ENCODE results near the gene ARAP3. TPM values are rescaled to one million over a fixed set of nuclear protein-coding genes. Genes with fewer than 3 reads are reported as not detected.
A peak's percentile ranks its signal among the peaks of the same experiment; 100 is the strongest.

ARAP3 gene
- total and polyA plus RNA-seq, 2 experiments from 2014 or later = 18.4 to 33.2 TPM

DNA sequence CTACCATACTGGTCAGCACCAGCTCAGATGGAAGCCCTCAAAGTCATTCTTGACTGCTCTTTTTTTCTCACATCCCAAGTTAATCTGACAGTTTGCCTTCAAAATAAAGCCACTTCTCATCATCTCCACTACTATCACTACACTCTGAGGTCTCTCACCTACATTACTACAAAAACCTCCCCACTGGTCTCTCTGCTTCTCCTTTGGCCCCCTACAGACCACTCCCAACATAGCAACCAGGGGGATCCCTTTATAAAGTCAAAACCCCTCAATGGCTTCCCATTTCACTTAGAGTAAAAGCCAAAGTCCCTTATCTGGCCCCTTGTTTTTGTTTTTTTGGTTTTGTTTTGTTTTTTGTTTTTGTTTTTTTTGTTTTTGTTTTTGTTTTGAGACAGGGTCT, 4.6 kb downstream of the ARAP3 start:
- H3K36me3 Mint-ChIP-seq (ENCODE audit: low read depth) = peaks cover 41% of the 10 kb centered on the region
- no peak overlapping the region for H3K4me2 ChIP-seq
- no peak overlapping the region; the same call in 1 of the 2 replicates for H3K27ac Mint-ChIP-seq
- H3K4me3 Mint-ChIP-seq = no peak overlapping the region; the same call in 2 of the 3 replicates
- no peaks in the 10 kb centered on the region for H3K27me3 ChIP-seq (ENCODE audit: insufficient read depth)
- no peak overlapping the region for H3K27ac ChIP-seq (ENCODE audit: low read depth)
- no peak overlapping the region for H3K4me3 ChIP-seq
- peaks cover 30% of the 10 kb centered on the region for H3F3A ChIP-seq (replicated peaks; ENCODE audit: low read depth)
- TF ChIP-seq NANOG (IDR thresholded peaks at IDR 0.05; ENCODE audit: borderline replicate concordance) = no peak
- TF ChIP-seq, protein P1, sequence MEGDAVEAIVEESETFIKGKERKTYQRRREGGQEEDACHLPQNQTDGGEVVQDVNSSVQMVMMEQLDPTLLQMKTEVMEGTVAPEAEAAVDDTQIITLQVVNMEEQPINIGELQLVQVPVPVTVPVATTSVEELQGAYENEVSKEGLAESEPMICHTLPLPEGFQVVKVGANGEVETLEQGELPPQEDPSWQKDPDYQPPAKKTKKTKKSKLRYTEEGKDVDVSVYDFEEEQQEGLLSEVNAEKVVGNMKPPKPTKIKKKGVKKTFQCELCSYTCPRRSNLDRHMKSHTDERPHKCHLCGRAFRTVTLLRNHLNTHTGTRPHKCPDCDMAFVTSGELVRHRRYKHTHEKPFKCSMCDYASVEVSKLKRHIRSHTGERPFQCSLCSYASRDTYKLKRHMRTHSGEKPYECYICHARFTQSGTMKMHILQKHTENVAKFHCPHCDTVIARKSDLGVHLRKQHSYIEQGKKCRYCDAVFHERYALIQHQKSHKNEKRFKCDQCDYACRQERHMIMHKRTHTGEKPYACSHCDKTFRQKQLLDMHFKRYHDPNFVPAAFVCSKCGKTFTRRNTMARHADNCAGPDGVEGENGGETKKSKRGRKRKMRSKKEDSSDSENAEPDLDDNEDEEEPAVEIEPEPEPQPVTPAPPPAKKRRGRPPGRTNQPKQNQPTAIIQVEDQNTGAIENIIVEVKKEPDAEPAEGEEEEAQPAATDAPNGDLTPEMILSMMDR (conservative IDR thresholded peaks at IDR 0.05; ENCODE audit: low read depth in 2 of 2) = peak; percentile 52 to 86
- peaks cover 13% of the 10 kb centered on the region for H3K27me3 Mint-ChIP-seq (ENCODE audit: insufficient read depth, low read depth, poor library complexity)
- peaks cover 46% of the 10 kb centered on the region for H3K4me1 ChIP-seq (ENCODE audit: insufficient read depth)
- H4K20me1 ChIP-seq (replicated peaks; ENCODE audit: insufficient read depth) = no peaks in the 10 kb centered on the region; the same call in 1 of the 2 replicates
- H3K36me3 ChIP-seq (ENCODE audit: insufficient read depth) = no peaks in the 10 kb centered on the region
- ATAC-seq = no peak
- peaks cover 48% of the 10 kb centered on the region for H3K4me1 Mint-ChIP-seq
- DNase-seq (ENCODE audit: low spot score) = peak; percentile 92
- H3K9me3 Mint-ChIP-seq = no peaks in the 10 kb centered on the region; the same call in 2 of the 3 replicates
- H3K79me2 ChIP-seq (replicated peaks; ENCODE audit: insufficient read depth) = peaks cover 20% of the 10 kb centered on the region; the same call in 1 of the 2 replicates
- no peaks in the 10 kb centered on the region for H3K9me2 ChIP-seq (ENCODE audit: insufficient read depth)
- no peak overlapping the region for H2AFZ ChIP-seq

DNA sequence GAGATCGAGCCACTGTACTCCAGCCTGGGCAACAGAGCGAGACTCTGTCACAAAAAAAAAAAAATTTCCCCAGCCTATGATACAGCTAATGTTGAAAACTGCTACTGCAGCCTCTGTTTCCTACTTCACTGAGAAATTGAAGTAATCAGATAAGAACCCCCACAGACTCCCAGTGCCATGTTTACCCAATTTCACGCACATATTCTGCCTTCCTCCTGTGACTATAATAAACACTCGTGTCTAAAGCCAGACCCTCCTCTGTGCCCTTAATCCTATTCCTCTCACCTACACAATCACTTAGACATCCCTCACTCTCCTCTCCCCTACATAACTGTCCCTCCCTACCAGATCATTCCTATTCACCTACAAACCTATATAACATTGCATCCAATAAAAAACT, 6.4 kb downstream of the ARAP3 start:
- H2AFZ ChIP-seq = no peak overlapping the region
- H3K27ac Mint-ChIP-seq = no peak overlapping the region
- H3F3A ChIP-seq (replicated peaks; ENCODE audit: low read depth) = peaks cover 22% of the 10 kb centered on the region
- no peaks in the 10 kb centered on the region; the same call in 2 of the 3 replicates for H3K9me3 Mint-ChIP-seq
- DNase-seq (ENCODE audit: low spot score) (no peak), ATAC-seq (no peak)
- peaks cover 7% of the 10 kb centered on the region for H3K27me3 Mint-ChIP-seq (ENCODE audit: insufficient read depth, low read depth, poor library complexity)
- no peaks in the 10 kb centered on the region; the same call in 1 of the 2 replicates for H3K36me3 ChIP-seq (ENCODE audit: insufficient read depth)
- no peaks in the 10 kb centered on the region; the same call in 1 of the 2 replicates for H4K20me1 ChIP-seq (replicated peaks; ENCODE audit: insufficient read depth)
- H3K27me3 ChIP-seq (ENCODE audit: insufficient read depth) = no peaks in the 10 kb centered on the region
- H3K9me2 ChIP-seq (ENCODE audit: insufficient read depth) = no peaks in the 10 kb centered on the region
- peak overlapping the region; percentile 48; the same call in 1 of the 2 replicates for H3K4me2 ChIP-seq
- peaks cover 38% of the 10 kb centered on the region for H3K4me1 ChIP-seq (ENCODE audit: insufficient read depth)
- H3K4me3 ChIP-seq = no peak overlapping the region
- peaks cover 39% of the 10 kb centered on the region for H3K4me1 Mint-ChIP-seq
- peaks cover 20% of the 10 kb centered on the region; the same call in 1 of the 2 replicates for H3K79me2 ChIP-seq (replicated peaks; ENCODE audit: insufficient read depth)
- peaks cover 57% of the 10 kb centered on the region for H3K36me3 Mint-ChIP-seq (ENCODE audit: low read depth)
- H3K4me3 Mint-ChIP-seq = no peak overlapping the region
- H3K27ac ChIP-seq (ENCODE audit: low read depth) = peak overlapping the region; percentile 94
- TF ChIP-seq JUNB (IDR thresholded peaks at IDR 0.05; ENCODE audit: unreplicated experiment) = no peak
- TF ChIP-seq, protein P2, sequence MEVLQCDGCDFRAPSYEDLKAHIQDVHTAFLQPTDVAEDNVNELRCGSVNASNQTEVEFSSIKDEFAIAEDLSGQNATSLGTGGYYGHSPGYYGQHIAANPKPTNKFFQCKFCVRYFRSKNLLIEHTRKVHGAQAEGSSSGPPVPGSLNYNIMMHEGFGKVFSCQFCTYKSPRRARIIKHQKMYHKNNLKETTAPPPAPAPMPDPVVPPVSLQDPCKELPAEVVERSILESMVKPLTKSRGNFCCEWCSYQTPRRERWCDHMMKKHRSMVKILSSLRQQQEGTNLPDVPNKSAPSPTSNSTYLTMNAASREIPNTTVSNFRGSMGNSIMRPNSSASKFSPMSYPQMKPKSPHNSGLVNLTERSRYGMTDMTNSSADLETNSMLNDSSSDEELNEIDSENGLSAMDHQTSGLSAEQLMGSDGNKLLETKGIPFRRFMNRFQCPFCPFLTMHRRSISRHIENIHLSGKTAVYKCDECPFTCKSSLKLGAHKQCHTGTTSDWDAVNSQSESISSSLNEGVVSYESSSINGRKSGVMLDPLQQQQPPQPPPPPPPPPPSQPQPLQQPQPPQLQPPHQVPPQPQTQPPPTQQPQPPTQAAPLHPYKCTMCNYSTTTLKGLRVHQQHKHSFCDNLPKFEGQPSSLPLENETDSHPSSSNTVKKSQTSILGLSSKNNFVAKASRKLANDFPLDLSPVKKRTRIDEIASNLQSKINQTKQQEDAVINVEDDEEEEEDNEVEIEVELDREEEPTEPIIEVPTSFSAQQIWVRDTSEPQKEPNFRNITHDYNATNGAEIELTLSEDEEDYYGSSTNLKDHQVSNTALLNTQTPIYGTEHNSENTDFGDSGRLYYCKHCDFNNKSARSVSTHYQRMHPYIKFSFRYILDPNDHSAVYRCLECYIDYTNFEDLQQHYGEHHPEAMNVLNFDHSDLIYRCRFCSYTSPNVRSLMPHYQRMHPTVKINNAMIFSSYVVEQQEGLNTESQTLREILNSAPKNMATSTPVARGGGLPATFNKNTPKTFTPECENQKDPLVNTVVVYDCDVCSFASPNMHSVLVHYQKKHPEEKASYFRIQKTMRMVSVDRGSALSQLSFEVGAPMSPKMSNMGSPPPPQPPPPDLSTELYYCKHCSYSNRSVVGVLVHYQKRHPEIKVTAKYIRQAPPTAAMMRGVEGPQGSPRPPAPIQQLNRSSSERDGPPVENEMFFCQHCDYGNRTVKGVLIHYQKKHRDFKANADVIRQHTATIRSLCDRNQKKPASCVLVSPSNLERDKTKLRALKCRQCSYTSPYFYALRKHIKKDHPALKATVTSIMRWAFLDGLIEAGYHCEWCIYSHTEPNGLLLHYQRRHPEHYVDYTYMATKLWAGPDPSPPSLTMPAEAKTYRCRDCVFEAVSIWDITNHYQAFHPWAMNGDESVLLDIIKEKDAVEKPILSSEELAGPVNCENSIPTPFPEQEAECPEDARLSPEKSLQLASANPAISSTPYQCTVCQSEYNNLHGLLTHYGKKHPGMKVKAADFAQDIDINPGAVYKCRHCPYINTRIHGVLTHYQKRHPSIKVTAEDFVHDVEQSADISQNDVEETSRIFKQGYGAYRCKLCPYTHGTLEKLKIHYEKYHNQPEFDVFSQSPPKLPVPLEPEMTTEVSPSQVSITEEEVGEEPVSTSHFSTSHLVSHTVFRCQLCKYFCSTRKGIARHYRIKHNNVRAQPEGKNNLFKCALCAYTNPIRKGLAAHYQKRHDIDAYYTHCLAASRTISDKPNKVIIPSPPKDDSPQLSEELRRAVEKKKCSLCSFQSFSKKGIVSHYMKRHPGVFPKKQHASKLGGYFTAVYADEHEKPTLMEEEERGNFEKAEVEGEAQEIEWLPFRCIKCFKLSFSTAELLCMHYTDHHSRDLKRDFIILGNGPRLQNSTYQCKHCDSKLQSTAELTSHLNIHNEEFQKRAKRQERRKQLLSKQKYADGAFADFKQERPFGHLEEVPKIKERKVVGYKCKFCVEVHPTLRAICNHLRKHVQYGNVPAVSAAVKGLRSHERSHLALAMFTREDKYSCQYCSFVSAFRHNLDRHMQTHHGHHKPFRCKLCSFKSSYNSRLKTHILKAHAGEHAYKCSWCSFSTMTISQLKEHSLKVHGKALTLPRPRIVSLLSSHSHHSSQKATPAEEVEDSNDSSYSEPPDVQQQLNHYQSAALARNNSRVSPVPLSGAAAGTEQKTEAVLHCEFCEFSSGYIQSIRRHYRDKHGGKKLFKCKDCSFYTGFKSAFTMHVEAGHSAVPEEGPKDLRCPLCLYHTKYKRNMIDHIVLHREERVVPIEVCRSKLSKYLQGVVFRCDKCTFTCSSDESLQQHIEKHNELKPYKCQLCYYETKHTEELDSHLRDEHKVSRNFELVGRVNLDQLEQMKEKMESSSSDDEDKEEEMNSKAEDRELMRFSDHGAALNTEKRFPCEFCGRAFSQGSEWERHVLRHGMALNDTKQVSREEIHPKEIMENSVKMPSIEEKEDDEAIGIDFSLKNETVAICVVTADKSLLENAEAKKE (CRISPR knock-in tag; IDR thresholded peaks at IDR 0.05) = no peak
- no peak for TF ChIP-seq ZNF331 (CRISPR knock-in tag; IDR thresholded peaks at IDR 0.05; ENCODE audit: low read depth)
- TF ChIP-seq, protein P1 (conservative IDR thresholded peaks at IDR 0.05; ENCODE audit: low read depth in 2 of 2) = no peak
- TF ChIP-seq, protein P3, sequence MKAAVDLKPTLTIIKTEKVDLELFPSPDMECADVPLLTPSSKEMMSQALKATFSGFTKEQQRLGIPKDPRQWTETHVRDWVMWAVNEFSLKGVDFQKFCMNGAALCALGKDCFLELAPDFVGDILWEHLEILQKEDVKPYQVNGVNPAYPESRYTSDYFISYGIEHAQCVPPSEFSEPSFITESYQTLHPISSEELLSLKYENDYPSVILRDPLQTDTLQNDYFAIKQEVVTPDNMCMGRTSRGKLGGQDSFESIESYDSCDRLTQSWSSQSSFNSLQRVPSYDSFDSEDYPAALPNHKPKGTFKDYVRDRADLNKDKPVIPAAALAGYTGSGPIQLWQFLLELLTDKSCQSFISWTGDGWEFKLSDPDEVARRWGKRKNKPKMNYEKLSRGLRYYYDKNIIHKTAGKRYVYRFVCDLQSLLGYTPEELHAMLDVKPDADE (IDR thresholded peaks at IDR 0.05) = no peak
- TF ChIP-seq EZH2phosphoT487 (IDR thresholded peaks at IDR 0.05; ENCODE audit: unreplicated experiment) = no peak
